OCI-LY1 (cell line): Measurements from ENCODE around the gene CWC22.

Experiments used
- H2AFZ ChIP-seq: fragments of 200-600 bp; sonication (generic), shearing (Covaris generic); 2 replicates; pipeline ENCODE4 v1.6.0; 2014; ENCODE audit warnings: antibody characterized with exemption, mild to moderate bottlenecking, low read length
- H3F3A ChIP-seq: fragments of 200-600 bp; sonication (generic), shearing (Covaris generic); 2 replicates; pipeline ENCODE4 v1.6.0; 2014; ENCODE audit warnings: mild to moderate bottlenecking, antibody characterized with exemption, low read length, moderate library complexity; ENCODE audit not compliant: insufficient read depth
- H3K27ac ChIP-seq: fragments of 200-600 bp; sonication (generic); 2 replicates; pipeline ENCODE4 v1.5.1; 2014; ENCODE audit warnings: low read length, mixed run types, mild to moderate bottlenecking, low read depth; ENCODE audit not compliant: poor library complexity, severe bottlenecking
- H3K27me3 ChIP-seq: fragments of 200-600 bp; sonication (generic); 2 replicates; pipeline ENCODE4 v1.6.0; 2014; ENCODE audit warnings: antibody characterized with exemption, mild to moderate bottlenecking, low read length, moderate library complexity; ENCODE audit not compliant: insufficient read depth
- H3K36me3 ChIP-seq: fragments of 200-600 bp; sonication (generic); 2 replicates; pipeline ENCODE4 v1.6.1; 2014; ENCODE audit warnings: mild to moderate bottlenecking, antibody characterized with exemption, low read length, moderate library complexity, mixed read lengths; ENCODE audit not compliant: insufficient read depth
- H3K4me1 ChIP-seq: fragments of 200-600 bp; sonication (generic); 2 replicates; pipeline ENCODE4 v1.5.1; 2014; ENCODE audit warnings: mild to moderate bottlenecking, low read length, moderate library complexity; ENCODE audit not compliant: insufficient read depth, severe bottlenecking
- H3K4me2 ChIP-seq: fragments of 200-600 bp; sonication (generic), shearing (Covaris generic); 2 replicates; pipeline ENCODE4 v1.6.1; 2014; ENCODE audit warnings: low read length
- H3K4me3 ChIP-seq: fragments of 200-600 bp; sonication (generic); 2 replicates; pipeline ENCODE4 v1.5.1; 2014; ENCODE audit warnings: low read length, low read depth, mild to moderate bottlenecking, mixed read lengths; ENCODE audit not compliant: poor library complexity, severe bottlenecking
- H3K79me2 ChIP-seq: fragments of 200-600 bp; shearing (Covaris generic); 2 replicates; pipeline ENCODE4 v1.6.1; 2016; ENCODE audit warnings: mixed run types, low read length, mixed read lengths; ENCODE audit not compliant: insufficient read depth
- H3K9ac ChIP-seq: fragments of 200-600 bp; sonication (generic), shearing (Covaris generic); 2 replicates; pipeline ENCODE4 v1.6.1; 2014; ENCODE audit warnings: mild to moderate bottlenecking, low read length, mixed read lengths
- H3K9me2 ChIP-seq: fragments of 200-600 bp; sonication (generic), shearing (Covaris generic); 2 replicates; pipeline ENCODE4 v1.6.1; 2014; ENCODE audit warnings: low read depth, mild to moderate bottlenecking, low read length, mixed read lengths
- H3K9me3 ChIP-seq: fragments of 200-600 bp; shearing (Covaris generic); 2 replicates; pipeline ENCODE4 v1.6.1; 2014; ENCODE audit warnings: low read length, mixed read lengths
- H4K20me1 ChIP-seq: fragments of 200-600 bp; sonication (generic), shearing (Covaris generic); 2 replicates; pipeline ENCODE4 v1.6.0; 2016; ENCODE audit warnings: mild to moderate bottlenecking, low read length; ENCODE audit not compliant: insufficient read depth
- CTCF ChIP-seq: fragments of 200-600 bp; sonication (generic), shearing (Covaris generic); IDR thresholded peaks from 2 replicates; pipeline ENCODE4 v1.5.1; 2017; ENCODE audit warnings: mild to moderate bottlenecking, antibody characterized with exemption, low read length, moderate library complexity, mixed read lengths
- EZH2 ChIP-seq: fragments of 200-600 bp; sonication (generic), shearing (Covaris generic); IDR thresholded peaks from 2 replicates; pipeline ENCODE4 v1.8.0; 2017; ENCODE audit warnings: borderline replicate concordance, mixed run types, mild to moderate bottlenecking, antibody characterized with exemption, low read length, moderate library complexity, mixed read lengths

CWC22 gene

GRCh38 chr2:179948058-179948457, 59.0 kb downstream of the CWC22 start:
- Histone ChIP-seq H3K9me3 (no peaks in the 10 kb centered on the region), H3K36me3 (peaks cover 77% of the 10 kb centered on the region)
- no peak for TF ChIP-seq EZH2
- TF ChIP-seq CTCF = no peak

GRCh38 chr2:179946810-179947615, 60.1 kb downstream of the CWC22 start:
- H3K79me2 ChIP-seq = no peaks in the 10 kb centered on the region
- H3K4me3 ChIP-seq = no peak overlapping the region
- H2AFZ ChIP-seq = no peak overlapping the region
- no peak overlapping the region for H3K9ac ChIP-seq
- no peaks in the 10 kb centered on the region for H3K4me1 ChIP-seq
- no peaks in the 10 kb centered on the region for H3K9me2 ChIP-seq
- H3K4me2 ChIP-seq = no peak overlapping the region
- no peak overlapping the region for H3K27ac ChIP-seq
- H4K20me1 ChIP-seq = no peaks in the 10 kb centered on the region
- TF ChIP-seq CTCF (no peak), EZH2 (no peak)
- H3K27me3 ChIP-seq = no peaks in the 10 kb centered on the region
- H3F3A ChIP-seq = no peaks in the 10 kb centered on the region
- H3K9me3 ChIP-seq = no peaks in the 10 kb centered on the region
- peaks cover 68% of the 10 kb centered on the region for H3K36me3 ChIP-seq

More at GRCh38 chr2:179948058-179948457, 59.0 kb downstream of the CWC22 start:
- H2AFZ ChIP-seq = no peak overlapping the region
- H3K4me2 ChIP-seq = no peak overlapping the region
- H3K9ac ChIP-seq = no peak overlapping the region
- no peak overlapping the region for H3K27ac ChIP-seq
- no peaks in the 10 kb centered on the region for H3K79me2 ChIP-seq
- H3F3A ChIP-seq = no peaks in the 10 kb centered on the region
- no peaks in the 10 kb centered on the region for H4K20me1 ChIP-seq
- H3K9me2 ChIP-seq = no peaks in the 10 kb centered on the region
- H3K4me1 ChIP-seq = no peaks in the 10 kb centered on the region
- H3K4me3 ChIP-seq = no peak overlapping the region
- no peaks in the 10 kb centered on the region for H3K27me3 ChIP-seq

- Histone ChIP-seq H3K79me2 (no peaks in the 10 kb centered on the region), H3K9me2 (no peaks in the 10 kb centered on the region), H3K27me3 (no peaks in the 10 kb centered on the region), H2AFZ (no peak overlapping the region), H3K27ac (no peak overlapping the region), H3K36me3 (peaks cover 63% of the 10 kb centered on the region), H3K9me3 (no peaks in the 10 kb centered on the region), H3K4me3 (no peak overlapping the region), H3K4me1 (no peaks in the 10 kb centered on the region), H4K20me1 (no peaks in the 10 kb centered on the region), H3F3A (no peaks in the 10 kb centered on the region), H3K9ac (no peak overlapping the region), H3K4me2 (no peak overlapping the region)
- TF ChIP-seq CTCF = no peak
- no peak for TF ChIP-seq EZH2
Measured at GRCh38 chr2:179946346-179946745, 60.8 kb downstream of the CWC22 start.
